ENCODE measurements around the gene ATM. TPM values are rescaled to one million over a fixed set of nuclear protein-coding genes. Genes with fewer than 3 reads are reported as not detected.

ATM gene
- total and polyA plus RNA-seq, 2 donors (not counting 1 experiment from before 2014, with no cell fraction given) = 111 to 446 TPM

GRCh38 chr11:108302121-108302785 lies 79.4 kb downstream of the ATM start:
- Histone ChIP-seq H4K20me1 (ENCODE audit: control insufficient read depth, insufficient read depth, low read length, poor library complexity, severe bottlenecking) (no peaks in the 10 kb centered on the region), H3K4me3 (ENCODE audit: control extremely low read depth in 1 of 5, extremely low read depth in 1 of 5, insufficient read depth in 1 of 5, low read depth in 2 of 5, low read length in 4 of 5) (no peak overlapping the region), H3K4me1 (ENCODE audit: control insufficient read depth in 2 of 2, insufficient read depth in 2 of 2, low read length in 2 of 2) (no peaks in the 10 kb centered on the region), H3K9ac (ENCODE audit: low read length) (no peak overlapping the region), H3K27me3 (replicated peaks in 1 of 4; ENCODE audit: control extremely low read depth in 1 of 4, control insufficient read depth in 3 of 4, insufficient read depth in 4 of 4, low read length in 3 of 4) (no peaks in the 10 kb centered on the region), H3K36me3 (replicated peaks in 1 of 2; ENCODE audit: control extremely low read depth in 1 of 2, control insufficient read depth in 1 of 2, extremely low read depth in 1 of 2, insufficient read depth in 2 of 2, low read length in 1 of 2) (peaks cover 7 to 93% of the 10 kb centered on the region in 2 experiments), H3K79me2 (ENCODE audit: control insufficient read depth, insufficient read depth, low read length) (no peaks in the 10 kb centered on the region), H3K9me3 (ENCODE audit: control extremely low read depth in 1 of 3, control insufficient read depth in 2 of 3, insufficient read depth in 1 of 3, low read length in 2 of 3) (peaks cover 0 to 1% (median 0%) of the 10 kb centered on the region in 3 donors), H2AFZ (ENCODE audit: insufficient read depth, low read depth, low read length, poor library complexity, severe bottlenecking) (no peak overlapping the region), H3K4me2 (replicated peaks; ENCODE audit: low read depth, low read length, poor library complexity, severe bottlenecking) (no peak overlapping the region), H3K27ac (ENCODE audit: low read length in 2 of 2) (no peak overlapping the region)
- CTCF ChIA-PET = interaction anchor here (0.6 kb wide), 1 partner anchor 31 kb away, joined by 3 read pairs; no protein-coding TSS in a partner anchor
- intact Hi-C loops (cut with micrococcal nuclease) = loop anchor here (10.0 kb wide), 1 partner anchor 47 kb away; no protein-coding TSS in a partner anchor
- no peaks in the 10 kb centered on the region for H3K9me3 Mint-ChIP-seq (ENCODE audit: insufficient read depth)
- POLR2A ChIA-PET = no interaction called here
- WGBS (ENCODE audit: insufficient coverage) = no CpG with 5 or more reads among the region's 1 CpG
- H3K4me1 Mint-ChIP-seq = no peaks in the 10 kb centered on the region
- ATAC-seq (ENCODE audit: low read depth) (no peak), DNase-seq (no peak)
- TF ChIP-seq, protein P1, sequence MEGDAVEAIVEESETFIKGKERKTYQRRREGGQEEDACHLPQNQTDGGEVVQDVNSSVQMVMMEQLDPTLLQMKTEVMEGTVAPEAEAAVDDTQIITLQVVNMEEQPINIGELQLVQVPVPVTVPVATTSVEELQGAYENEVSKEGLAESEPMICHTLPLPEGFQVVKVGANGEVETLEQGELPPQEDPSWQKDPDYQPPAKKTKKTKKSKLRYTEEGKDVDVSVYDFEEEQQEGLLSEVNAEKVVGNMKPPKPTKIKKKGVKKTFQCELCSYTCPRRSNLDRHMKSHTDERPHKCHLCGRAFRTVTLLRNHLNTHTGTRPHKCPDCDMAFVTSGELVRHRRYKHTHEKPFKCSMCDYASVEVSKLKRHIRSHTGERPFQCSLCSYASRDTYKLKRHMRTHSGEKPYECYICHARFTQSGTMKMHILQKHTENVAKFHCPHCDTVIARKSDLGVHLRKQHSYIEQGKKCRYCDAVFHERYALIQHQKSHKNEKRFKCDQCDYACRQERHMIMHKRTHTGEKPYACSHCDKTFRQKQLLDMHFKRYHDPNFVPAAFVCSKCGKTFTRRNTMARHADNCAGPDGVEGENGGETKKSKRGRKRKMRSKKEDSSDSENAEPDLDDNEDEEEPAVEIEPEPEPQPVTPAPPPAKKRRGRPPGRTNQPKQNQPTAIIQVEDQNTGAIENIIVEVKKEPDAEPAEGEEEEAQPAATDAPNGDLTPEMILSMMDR (IDR thresholded peaks at IDR 0.05) = no peak
- no peak for TF ChIP-seq EZH2 (IDR thresholded peaks at IDR 0.05; ENCODE audit: borderline replicate concordance, insufficient read depth, low read depth, low read length, poor library complexity, severe bottlenecking)
- H3K27ac Mint-ChIP-seq = no peak overlapping the region
- no peaks in the 10 kb centered on the region for H3K27me3 Mint-ChIP-seq
- H3K4me3 Mint-ChIP-seq = no peak overlapping the region

GRCh38 chr11:108307751-108308150 lies 84.9 kb downstream of the ATM start:
- H3K4me1 Mint-ChIP-seq = no peaks in the 10 kb centered on the region
- no peak for TF ChIP-seq EZH2 (IDR thresholded peaks at IDR 0.05; ENCODE audit: borderline replicate concordance, insufficient read depth, low read depth, low read length, poor library complexity, severe bottlenecking)
- TF ChIP-seq, protein P1 (IDR thresholded peaks at IDR 0.05) = no peak
- no peaks in the 10 kb centered on the region for H3K27me3 Mint-ChIP-seq
- no peak overlapping the region for H3K4me3 ChIP-seq (ENCODE audit: control extremely low read depth in 1 of 5, extremely low read depth in 1 of 5, insufficient read depth in 1 of 5, low read depth in 2 of 5, low read length in 4 of 5)
- no peak overlapping the region for H3K9ac ChIP-seq (ENCODE audit: low read length)
- ChIA-PET POLR2A (no interaction called here), CTCF (interaction anchor here (1.5 kb wide), 1 partner anchor 84 kb away, joined by 3 read pairs; the partner anchor contains the start of gene ATM)
- WGBS (ENCODE audit: insufficient coverage) = 100% methylated on average over 1 of the region's 3 CpGs
- no peak overlapping the region for H3K4me2 ChIP-seq (replicated peaks; ENCODE audit: low read depth, low read length, poor library complexity, severe bottlenecking)
- no peaks in the 10 kb centered on the region for H3K79me2 ChIP-seq (ENCODE audit: control insufficient read depth, insufficient read depth, low read length)
- H3K27me3 ChIP-seq (replicated peaks in 1 of 4; ENCODE audit: control extremely low read depth in 1 of 4, control insufficient read depth in 3 of 4, insufficient read depth in 4 of 4, low read length in 3 of 4) = no peaks in the 10 kb centered on the region
- H3K27ac Mint-ChIP-seq = no peak overlapping the region
- H2AFZ ChIP-seq (ENCODE audit: insufficient read depth, low read depth, low read length, poor library complexity, severe bottlenecking) = no peak overlapping the region
- H3K4me3 Mint-ChIP-seq = no peak overlapping the region
- no peaks in the 10 kb centered on the region for H3K4me1 ChIP-seq (ENCODE audit: control insufficient read depth in 2 of 2, insufficient read depth in 2 of 2, low read length in 2 of 2)
- no peak overlapping the region for H3K27ac ChIP-seq (ENCODE audit: low read length in 2 of 2)
- peaks cover 5 to 95% of the 10 kb centered on the region in 2 experiments for H3K36me3 ChIP-seq (replicated peaks in 1 of 2; ENCODE audit: control extremely low read depth in 1 of 2, control insufficient read depth in 1 of 2, extremely low read depth in 1 of 2, insufficient read depth in 2 of 2, low read length in 1 of 2)
- no peak for ATAC-seq (ENCODE audit: low read depth)
- intact Hi-C loops (cut with micrococcal nuclease) = loop anchor here (2.0 to 10.0 kb wide), 2 partner anchors 15 to 53 kb away; no protein-coding TSS in a partner anchor
- no peak for DNase-seq
- no peaks in the 10 kb centered on the region for H3K9me3 ChIP-seq (ENCODE audit: control extremely low read depth in 1 of 3, control insufficient read depth in 2 of 3, insufficient read depth in 1 of 3, low read length in 2 of 3)
- H3K9me3 Mint-ChIP-seq (ENCODE audit: insufficient read depth) = no peaks in the 10 kb centered on the region
- H4K20me1 ChIP-seq (ENCODE audit: control insufficient read depth, insufficient read depth, low read length, poor library complexity, severe bottlenecking) = no peaks in the 10 kb centered on the region
